Measurements from ENCODE around the gene GKN2.
"Not testable (repeated sequence)": the region's sequence is repeated elsewhere in the genome, so short reads cannot be mapped to it uniquely, and the experiment has no call there.

GKN2 gene

DNA sequence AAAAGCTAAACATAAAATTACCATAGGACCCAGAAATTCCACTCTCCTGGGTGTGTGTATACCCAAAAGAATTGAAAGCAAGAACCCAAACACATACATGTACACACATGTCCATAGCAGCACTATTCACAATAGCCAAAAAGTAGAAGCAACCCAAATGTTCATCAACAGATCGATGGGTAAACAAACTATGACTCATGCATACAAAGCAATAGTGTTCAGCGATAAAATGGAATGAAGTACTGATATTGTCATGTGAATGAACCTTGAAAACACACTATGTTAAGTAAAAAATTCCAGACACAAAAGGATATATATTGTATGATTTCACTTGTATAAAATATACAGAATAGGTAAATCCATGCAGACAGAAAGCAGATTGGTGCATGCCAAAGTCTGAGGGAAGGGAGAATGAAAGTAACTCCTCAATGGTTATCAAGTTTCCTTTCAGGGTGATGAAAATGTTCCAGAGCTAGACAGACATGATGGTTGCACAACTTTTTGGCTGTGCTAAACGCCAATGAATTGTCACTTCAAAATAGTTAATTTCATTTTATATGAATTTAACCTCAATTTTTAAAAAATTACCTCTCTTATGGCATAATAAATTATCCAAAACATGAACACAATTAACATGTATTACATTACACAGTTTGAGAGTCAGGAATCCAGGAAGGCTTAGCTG is 35.5 kb downstream of the GKN2 start:
- no peak for DNase-seq

DNA sequence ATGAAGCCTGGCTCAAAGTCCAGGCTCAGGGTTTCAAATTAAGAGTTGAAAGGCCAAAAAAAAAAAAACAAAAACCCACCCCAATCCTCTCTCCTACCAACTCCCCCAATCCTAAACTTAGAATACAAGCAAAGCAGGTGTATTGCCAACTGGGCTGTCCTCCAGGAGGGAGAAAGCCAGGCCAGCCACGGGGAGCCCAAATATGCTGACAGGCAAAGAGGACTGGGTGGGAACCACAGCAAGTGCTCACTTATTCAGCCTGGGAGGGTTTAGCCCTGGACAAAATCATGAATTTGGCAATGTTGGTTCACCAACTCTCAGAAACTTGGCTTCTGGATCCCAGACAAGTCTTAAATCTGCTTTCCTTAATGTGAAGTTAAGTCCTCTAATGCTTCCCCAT is 36.5 kb downstream of the GKN2 start:
- DNase-seq: no peak

- DNase-seq: no peak
These were observed 37.3 kb downstream of the GKN2 start for GRCh38 chr2:68915393-68915792.

GRCh38 chr2:68913359-68913758 is 39.3 kb downstream of the GKN2 start:
- no peak for DNase-seq

- DNase-seq: no peak
These were observed 40.0 kb downstream of the GKN2 start for GRCh38 chr2:68912732-68913131.

GRCh38 chr2:68912111-68912510 is 40.6 kb downstream of the GKN2 start:
- DNase-seq: no peak

- DNase-seq: no peak
These were observed 41.0 kb downstream of the GKN2 start for GRCh38 chr2:68911709-68912108.

DNA sequence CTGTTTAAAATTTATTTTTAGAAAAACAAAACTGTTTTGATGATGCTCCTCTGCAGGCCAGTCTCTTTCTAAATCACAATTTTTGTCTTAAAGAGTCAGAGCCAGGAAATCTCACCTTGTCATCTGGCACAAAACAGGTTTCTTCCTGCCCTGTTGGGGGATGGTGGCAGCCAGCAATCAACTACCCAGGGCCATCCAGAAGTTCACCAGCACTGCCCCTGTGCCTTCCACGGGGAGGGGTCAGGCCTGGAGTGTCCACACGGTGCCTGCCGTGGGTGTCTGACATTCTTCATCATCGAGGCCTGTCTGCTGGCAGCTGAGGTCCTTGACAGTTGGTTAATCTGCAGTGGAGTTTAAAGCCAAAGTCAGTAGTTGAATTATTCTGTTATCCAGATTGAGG is 41.4 kb downstream of the GKN2 start:
- no peak for DNase-seq

- DNase-seq: no peak
These were observed 42.7 kb downstream of the GKN2 start for GRCh38 chr2:68909793-68910674.

DNA sequence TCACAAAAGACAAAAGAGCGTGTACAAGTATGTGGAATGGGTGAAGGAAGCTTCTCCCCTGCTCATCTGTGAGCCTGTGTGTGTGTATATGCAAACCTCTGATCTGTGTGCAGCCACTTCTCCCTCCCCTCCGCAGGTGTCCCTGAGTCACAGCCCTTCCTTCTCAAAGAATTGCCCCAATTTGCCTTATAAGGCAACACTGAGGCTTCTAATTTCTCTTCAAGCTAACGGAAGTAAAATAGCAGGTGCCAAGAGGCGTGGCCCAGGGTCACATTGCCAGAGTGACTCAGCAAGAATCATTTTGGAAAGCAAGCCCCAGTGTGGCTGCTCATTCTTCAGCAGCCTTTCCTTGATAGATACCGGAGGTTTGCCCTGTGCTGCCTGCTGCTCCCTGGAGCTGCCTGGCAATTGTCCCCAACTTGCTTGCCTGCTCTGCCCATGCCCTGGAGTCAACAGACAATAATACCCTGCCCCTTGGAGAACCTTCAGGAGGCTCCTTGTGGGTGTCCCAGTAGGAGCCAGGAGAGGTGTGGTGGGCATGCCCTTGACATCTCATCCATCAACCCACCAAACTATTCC is 44.2 kb downstream of the GKN2 start:
- no peak for DNase-seq

GRCh38 chr2:68907920-68908253 is 44.8 kb downstream of the GKN2 start:
- DNase-seq: no peak

- no peak for DNase-seq
These were observed 45.3 kb downstream of the GKN2 start for GRCh38 chr2:68907232-68907919.

GRCh38 chr2:68906716-68907115 is 46.0 kb downstream of the GKN2 start:
- no peak for DNase-seq

- DNase-seq: no peak
These were observed 47.6 kb downstream of the GKN2 start for GRCh38 chr2:68905116-68905515.

DNA sequence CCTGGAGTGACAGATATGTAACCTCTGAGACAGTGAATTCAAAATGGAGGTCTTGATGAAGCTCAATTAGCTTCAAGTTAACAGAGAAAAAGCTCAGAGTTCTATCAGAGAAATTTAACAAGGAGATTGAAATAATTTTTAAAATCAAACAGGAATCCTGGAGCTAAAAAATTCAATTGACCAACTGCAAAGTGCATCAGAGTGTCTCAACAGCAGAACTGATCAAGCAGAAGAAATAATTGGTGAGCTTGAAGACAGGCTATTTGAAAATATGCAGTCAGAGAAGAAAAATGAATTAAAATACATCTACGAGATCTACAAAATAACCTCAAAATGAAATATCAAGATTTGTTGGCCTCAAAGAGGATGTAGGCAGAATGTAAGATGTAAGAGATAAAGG is 51.1 kb downstream of the GKN2 start:
- DNase-seq: no peak

DNA sequence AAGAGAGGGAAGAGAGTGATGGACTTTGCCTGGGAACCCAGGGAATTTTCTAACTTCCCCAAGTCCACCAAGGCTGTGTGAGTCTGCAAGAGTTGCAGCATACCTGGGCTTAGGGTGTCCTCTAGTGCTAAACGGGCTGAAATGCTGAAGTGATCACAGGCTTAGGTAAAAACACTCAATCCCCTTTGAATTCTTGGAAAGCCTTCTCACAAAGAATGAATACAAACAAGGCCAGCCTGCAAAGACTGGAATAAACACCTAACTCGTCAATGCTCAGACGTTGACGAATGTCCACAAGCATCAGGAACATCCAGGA is 51.5 kb downstream of the GKN2 start:
- DNase-seq: no peak

GRCh38 chr2:68900496-68901198 is 52.0 kb downstream of the GKN2 start:
- no peak for DNase-seq

DNA sequence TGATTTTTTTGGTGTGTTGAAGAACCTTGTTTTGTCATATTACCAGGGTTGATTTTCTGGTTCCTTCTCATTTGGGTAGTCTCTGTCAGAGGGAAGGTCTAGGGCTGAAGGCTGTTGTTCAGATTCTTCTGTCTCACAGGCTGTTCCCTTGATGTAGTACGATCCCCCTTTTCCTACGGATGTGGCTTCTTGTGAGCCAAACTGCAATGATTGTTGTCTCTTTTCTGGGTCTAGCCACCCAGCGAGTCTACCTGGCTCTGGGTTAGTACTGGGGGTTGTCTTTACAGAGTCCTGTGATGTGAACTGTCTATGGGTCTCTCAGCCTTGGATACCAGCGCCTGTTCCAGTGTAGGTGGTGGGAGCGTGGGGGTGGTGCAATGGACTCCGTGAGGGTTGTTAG is 56.7 kb downstream of the GKN2 start:
- not testable (repeated sequence) for DNase-seq

Measured in NCI-H524 treated with DMSO at 0.1 percent for 48 hours (cell line).